Measurements from ENCODE around the gene TNNI3K. TPM values are rescaled to one million over a fixed set of nuclear protein-coding genes. Genes with fewer than 3 reads are reported as not detected.

TNNI3K gene
- total RNA-seq, 1 experiment from 2014 or later, result not detected

DNA sequence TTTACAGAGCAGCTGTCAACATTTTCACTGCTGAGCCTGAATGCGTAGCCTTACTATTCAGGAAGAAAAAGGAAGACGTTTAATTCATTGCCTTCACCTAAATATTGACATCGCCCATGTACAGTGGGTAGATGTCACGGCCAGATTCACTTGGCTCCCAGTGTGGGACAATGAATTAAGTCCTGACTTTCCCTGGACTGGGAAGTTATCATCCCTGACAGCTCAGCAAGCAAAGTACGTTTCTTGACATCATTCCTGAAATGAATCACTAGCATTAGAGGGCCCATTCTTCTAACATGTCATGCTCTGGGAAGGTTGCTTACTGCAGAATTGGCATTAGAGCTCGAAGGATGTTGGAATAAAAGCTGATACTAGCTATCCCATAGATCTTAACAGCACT, 239.4 kb downstream of the TNNI3K start:
- H2BK15ac ChIP-seq (ENCODE audit: low read depth, low read length), result no peak overlapping the region
- H2BK20ac ChIP-seq (ENCODE audit: low read depth, low read length, poor library complexity, severe bottlenecking), result no peak overlapping the region
- H2AK5ac ChIP-seq (ENCODE audit: insufficient read length, low read length), result no peak overlapping the region
- H3K14ac ChIP-seq (ENCODE audit: insufficient read depth, low read length), result no peak overlapping the region
- no peak overlapping the region for H3K9ac ChIP-seq (ENCODE audit: extremely low read depth, insufficient read length, low read length)
- no peak overlapping the region for H2BK120ac ChIP-seq (ENCODE audit: low read depth, low read length, poor library complexity, severe bottlenecking)
- H4K20me1 ChIP-seq (ENCODE audit: control insufficient read depth, insufficient read depth, insufficient read length), result no peaks in the 10 kb centered on the region
- no peak overlapping the region for H3T11ph ChIP-seq (ENCODE audit: low read length)
- no peak overlapping the region for H3K4me2 ChIP-seq (ENCODE audit: insufficient read depth, insufficient read length, low read length)
- Mint-ChIP-seq H3K36me3 (ENCODE audit: insufficient read depth in 1 of 3, low read depth in 3 of 3) (no peaks in the 10 kb centered on the region), H3K9me3 (no peaks in the 10 kb centered on the region), H3K4me3 (no peak overlapping the region), H3K4me1 (peaks cover 0 to 2% of the 10 kb centered on the region in 2 experiments; a peak in 1 of 4 replicates), H3K27me3 (ENCODE audit: low read depth) (no peaks in the 10 kb centered on the region), H3K27ac (no peak overlapping the region)
- no peak overlapping the region for H3K23ac ChIP-seq (ENCODE audit: insufficient read length, low read depth, low read length)
- no peak overlapping the region for H2BK12ac ChIP-seq (ENCODE audit: insufficient read length, low read depth, low read length)
- no peak overlapping the region for H3K56ac ChIP-seq (ENCODE audit: insufficient read length, low read depth, low read length)
- no peaks in the 10 kb centered on the region for H3K27me3 ChIP-seq (ENCODE audit: insufficient read depth, low read length)
- DNase-seq, result no peak
- no peak overlapping the region for H4K8ac ChIP-seq (replicated peaks; ENCODE audit: insufficient read length, low read depth, low read length)
- H3K18ac ChIP-seq (ENCODE audit: insufficient read length, low read depth, low read length), result no peak overlapping the region
- no peaks in the 10 kb centered on the region for H3K9me3 ChIP-seq (ENCODE audit: control insufficient read depth, low read depth, low read length)
- no peaks in the 10 kb centered on the region for H3K79me2 ChIP-seq (ENCODE audit: insufficient read depth, low read length)
- no peak overlapping the region for H2AFZ ChIP-seq (ENCODE audit: low read length)
- H3K79me1 ChIP-seq (ENCODE audit: insufficient read depth, low read depth, low read length, poor library complexity, severe bottlenecking), result no peaks in the 10 kb centered on the region
- peaks cover 8% of the 10 kb centered on the region; the same call in 1 of the 2 replicates for H3K4me1 ChIP-seq (ENCODE audit: insufficient read depth, low read length)
- H4K5ac ChIP-seq (ENCODE audit: insufficient read length, low read depth, low read length), result no peak overlapping the region
- TF ChIP-seq CTCF (conservative IDR thresholded peaks at IDR 0.05), result no peak
- no CpG with 5 or more reads among the region's 6 CpGs for WGBS (ENCODE audit: extremely low coverage, insufficient read length, low lambda C conversion rate)
- H2BK5ac ChIP-seq (ENCODE audit: insufficient read length, low read length), result no peak overlapping the region
- no peak overlapping the region for H3K4ac ChIP-seq (ENCODE audit: low read depth, low read length)
- no peak overlapping the region for H3K27ac ChIP-seq (ENCODE audit: insufficient read length, low read depth, low read length)
- no peak overlapping the region for H4K91ac ChIP-seq (ENCODE audit: insufficient read length, low read depth, low read length)
- no peaks in the 10 kb centered on the region for H3K23me2 ChIP-seq (ENCODE audit: insufficient read length, low read depth, low read length, poor library complexity, severe bottlenecking)
